DOHH2 (cell line): ENCODE results near the gene RASAL2.

ENCODE experiments used
- H3F3A ChIP-seq: fragments of 200-600 bp; sonication (generic), shearing (Covaris generic); 2 replicates; pipeline ENCODE4 v1.6.0; 2016; ENCODE audit warnings: antibody characterized with exemption, mild to moderate bottlenecking; ENCODE audit not compliant: control insufficient read depth, insufficient read depth
- H3K27ac ChIP-seq: fragments of 200-600 bp; sonication (generic); 2 replicates; pipeline ENCODE4 v1.5.1; 2014; ENCODE audit warnings: low read depth, mild to moderate bottlenecking, low read length, moderate library complexity
- H3K27me3 ChIP-seq: fragments of 200-600 bp; sonication (generic); 2 replicates; pipeline ENCODE4 v1.6.1; 2014; ENCODE audit warnings: mild to moderate bottlenecking, low read length, mixed read lengths; ENCODE audit not compliant: control insufficient read depth
- H3K36me3 ChIP-seq: fragments of 200-600 bp; sonication (generic); 2 replicates; pipeline ENCODE4 v1.6.1; 2014; ENCODE audit warnings: mild to moderate bottlenecking, low read length, moderate library complexity, mixed read lengths; ENCODE audit not compliant: control insufficient read depth
- H3K4me1 ChIP-seq: fragments of 200-600 bp; sonication (generic); 2 replicates; pipeline ENCODE4 v1.6.1; 2014; ENCODE audit warnings: mild to moderate bottlenecking, low read length, mixed read lengths; ENCODE audit not compliant: control insufficient read depth
- H3K4me2 ChIP-seq: fragments of 200-600 bp; sonication (generic); 2 replicates; pipeline ENCODE4 v1.6.0; 2014; ENCODE audit warnings: mild to moderate bottlenecking, low read length, moderate library complexity
- H3K4me3 ChIP-seq: fragments of 200-600 bp; sonication (generic); 2 replicates; pipeline ENCODE4 v1.5.1; 2014; ENCODE audit warnings: mild to moderate bottlenecking, low read length, mixed read lengths
- H3K79me2 ChIP-seq: fragments of 200-600 bp; sonication (generic); 2 replicates; pipeline ENCODE4 v1.6.1; 2014; ENCODE audit warnings: mild to moderate bottlenecking, low read length, mixed read lengths; ENCODE audit not compliant: control insufficient read depth
- H3K9me2 ChIP-seq: fragments of 200-600 bp; sonication (generic); replicated peaks from 2 replicates; pipeline ENCODE4 v1.6.1; 2014; ENCODE audit warnings: mild to moderate bottlenecking, low read length, mixed read lengths; ENCODE audit not compliant: control insufficient read depth
- H3K9me3 ChIP-seq: fragments of 200-600 bp; sonication (generic); 2 replicates; pipeline ENCODE4 v1.6.1; 2014; ENCODE audit warnings: antibody characterized with exemption, low read length, mixed read lengths; ENCODE audit not compliant: control insufficient read depth, insufficient read depth
- H4K20me1 ChIP-seq: fragments of 200-600 bp; sonication (generic); 2 replicates; pipeline ENCODE4 v1.6.0; 2014; ENCODE audit warnings: low read depth, mild to moderate bottlenecking, antibody characterized with exemption, low read length, moderate library complexity; ENCODE audit not compliant: control insufficient read depth, insufficient read depth
- EZH2phosphoT487 ChIP-seq: fragments of 200-600 bp; sonication (generic); IDR thresholded peaks from 2 replicates; pipeline ENCODE4 v1.6.1; 2017; ENCODE audit warnings: borderline replicate concordance, mild to moderate bottlenecking, antibody characterized with exemption, low read length, moderate library complexity, mixed read lengths
- TF ChIP-seq, protein P1 (sequence below): fragments of 200-600 bp; sonication (generic); IDR thresholded peaks from one replicate; pipeline ENCODE4 v1.5.1; 2014; ENCODE audit warnings: antibody characterized with exemption, mild to moderate bottlenecking, low read depth, low read length; ENCODE audit not compliant: poor library complexity, severe bottlenecking

RASAL2 gene

DNA sequence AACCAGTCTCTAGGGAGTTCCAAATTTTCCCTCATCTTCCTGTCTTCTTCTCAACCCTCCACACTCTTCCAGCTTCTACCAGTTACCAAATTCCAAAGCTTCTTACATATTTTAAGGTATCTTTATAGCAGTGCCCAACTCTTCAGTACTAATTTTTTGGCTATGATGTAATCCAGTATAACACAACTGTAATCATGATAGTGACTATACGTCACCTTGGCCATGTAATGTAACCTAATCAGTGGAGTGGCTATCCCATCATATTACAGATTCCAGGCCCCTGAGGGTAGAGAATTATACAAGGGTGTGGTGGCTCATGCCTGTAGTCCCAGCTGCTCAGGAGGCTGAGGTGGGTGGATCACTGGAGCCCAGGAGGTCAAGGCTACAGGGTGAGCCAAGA lies 259.6 kb downstream of the RASAL2 start:
- Histone ChIP-seq H3K4me2 (no peak overlapping the region), H3K27ac (no peak overlapping the region), H3K9me2 (no peaks in the 10 kb centered on the region), H3K9me3 (no peaks in the 10 kb centered on the region), H3K36me3 (no peaks in the 10 kb centered on the region), H3K4me3 (no peak overlapping the region), H3K79me2 (no peaks in the 10 kb centered on the region), H3F3A (no peaks in the 10 kb centered on the region), H3K4me1 (no peaks in the 10 kb centered on the region), H4K20me1 (no peaks in the 10 kb centered on the region), H3K27me3 (no peaks in the 10 kb centered on the region)
- TF ChIP-seq, protein P1, sequence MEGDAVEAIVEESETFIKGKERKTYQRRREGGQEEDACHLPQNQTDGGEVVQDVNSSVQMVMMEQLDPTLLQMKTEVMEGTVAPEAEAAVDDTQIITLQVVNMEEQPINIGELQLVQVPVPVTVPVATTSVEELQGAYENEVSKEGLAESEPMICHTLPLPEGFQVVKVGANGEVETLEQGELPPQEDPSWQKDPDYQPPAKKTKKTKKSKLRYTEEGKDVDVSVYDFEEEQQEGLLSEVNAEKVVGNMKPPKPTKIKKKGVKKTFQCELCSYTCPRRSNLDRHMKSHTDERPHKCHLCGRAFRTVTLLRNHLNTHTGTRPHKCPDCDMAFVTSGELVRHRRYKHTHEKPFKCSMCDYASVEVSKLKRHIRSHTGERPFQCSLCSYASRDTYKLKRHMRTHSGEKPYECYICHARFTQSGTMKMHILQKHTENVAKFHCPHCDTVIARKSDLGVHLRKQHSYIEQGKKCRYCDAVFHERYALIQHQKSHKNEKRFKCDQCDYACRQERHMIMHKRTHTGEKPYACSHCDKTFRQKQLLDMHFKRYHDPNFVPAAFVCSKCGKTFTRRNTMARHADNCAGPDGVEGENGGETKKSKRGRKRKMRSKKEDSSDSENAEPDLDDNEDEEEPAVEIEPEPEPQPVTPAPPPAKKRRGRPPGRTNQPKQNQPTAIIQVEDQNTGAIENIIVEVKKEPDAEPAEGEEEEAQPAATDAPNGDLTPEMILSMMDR, result no peak
- TF ChIP-seq EZH2phosphoT487, result no peak

DNA sequence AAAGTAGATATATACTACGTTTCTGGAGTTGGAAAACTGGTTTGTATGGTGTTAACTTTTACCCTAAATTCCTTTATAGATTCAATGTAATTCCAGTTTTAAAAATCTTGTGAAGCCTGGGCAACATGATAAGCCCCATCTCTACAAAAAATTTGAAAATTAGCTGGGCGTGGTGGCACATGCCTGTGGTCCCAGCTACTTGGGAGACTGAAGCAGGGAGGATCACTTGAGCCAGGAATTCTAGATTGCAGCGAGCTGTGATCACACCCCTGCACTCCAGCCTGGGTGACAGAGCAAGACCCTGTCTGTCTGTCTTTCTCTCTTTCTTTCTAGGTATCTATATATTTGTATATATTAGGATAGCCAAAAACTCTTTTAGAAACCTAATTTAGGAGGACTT lies 260.9 kb downstream of the RASAL2 start:
- no peaks in the 10 kb centered on the region for H3K4me1 ChIP-seq
- no peaks in the 10 kb centered on the region for H3K27me3 ChIP-seq

DNA sequence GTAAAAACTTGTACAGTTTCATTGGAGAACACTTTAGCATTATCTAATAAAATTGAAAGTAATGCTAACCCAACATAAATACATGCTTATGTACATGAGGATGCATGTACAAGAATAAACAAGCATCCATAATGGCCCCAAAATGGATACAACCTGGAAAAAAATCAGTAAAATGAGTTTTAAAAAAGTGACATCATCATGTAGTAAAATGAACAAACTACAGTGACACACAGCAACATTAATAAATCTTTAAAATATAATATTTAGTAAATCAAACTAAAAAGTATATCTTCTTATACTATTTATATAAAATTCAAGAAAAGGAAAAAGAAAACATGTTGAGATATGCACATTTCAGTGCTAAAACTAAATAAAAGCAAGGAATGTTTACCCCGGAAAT lies 262.4 kb downstream of the RASAL2 start:
- no peak overlapping the region for H3K4me2 ChIP-seq
- no peaks in the 10 kb centered on the region for H3K36me3 ChIP-seq
- no peak overlapping the region for H3K4me3 ChIP-seq
- TF ChIP-seq, protein P1, result no peak
- TF ChIP-seq EZH2phosphoT487, result no peak
- H3K79me2 ChIP-seq, result no peaks in the 10 kb centered on the region
- H4K20me1 ChIP-seq, result no peaks in the 10 kb centered on the region
- H3K9me2 ChIP-seq, result no peaks in the 10 kb centered on the region
- H3K27me3 ChIP-seq, result peaks cover 3% of the 10 kb centered on the region
- H3K27ac ChIP-seq, result no peak overlapping the region
- H3K9me3 ChIP-seq, result no peaks in the 10 kb centered on the region
- no peaks in the 10 kb centered on the region for H3K4me1 ChIP-seq
- no peaks in the 10 kb centered on the region for H3F3A ChIP-seq

More for the DNA sequence above, 260.9 kb downstream of the RASAL2 start:
- no peaks in the 10 kb centered on the region for H3K9me2 ChIP-seq
- no peaks in the 10 kb centered on the region for H4K20me1 ChIP-seq
- no peak for TF ChIP-seq EZH2phosphoT487
- TF ChIP-seq, protein P1, result no peak
- no peaks in the 10 kb centered on the region for H3F3A ChIP-seq
- H3K79me2 ChIP-seq, result no peaks in the 10 kb centered on the region
- H3K9me3 ChIP-seq, result no peaks in the 10 kb centered on the region
- H3K36me3 ChIP-seq, result no peaks in the 10 kb centered on the region
- no peak overlapping the region for H3K27ac ChIP-seq
- no peak overlapping the region for H3K4me3 ChIP-seq
- H3K4me2 ChIP-seq, result no peak overlapping the region

DNA sequence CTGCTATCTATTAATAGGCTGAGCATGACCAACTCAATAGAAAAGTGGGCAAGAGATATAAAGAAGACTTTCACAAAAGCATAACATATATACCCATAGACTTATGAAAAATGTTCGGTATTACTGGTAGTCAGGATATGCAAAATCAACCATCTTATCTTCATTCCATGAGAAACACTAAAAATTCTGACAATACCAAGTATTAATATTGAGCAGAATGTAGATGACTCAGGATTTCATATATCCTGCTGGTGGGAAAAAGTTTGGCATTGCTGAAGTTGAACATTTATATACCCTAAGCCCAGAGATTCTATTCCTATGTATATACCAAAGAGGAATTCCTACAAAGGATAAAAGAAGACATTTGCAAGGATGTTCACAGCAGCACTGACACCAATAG lies 264.6 kb downstream of the RASAL2 start:
- Histone ChIP-seq H3K4me3 (no peak overlapping the region), H3K27ac (no peak overlapping the region), H3K9me2 (no peaks in the 10 kb centered on the region), H3K4me1 (no peaks in the 10 kb centered on the region), H3K4me2 (no peak overlapping the region), H4K20me1 (no peaks in the 10 kb centered on the region), H3K27me3 (peaks cover 3% of the 10 kb centered on the region), H3K9me3 (no peaks in the 10 kb centered on the region), H3F3A (no peaks in the 10 kb centered on the region), H3K36me3 (no peaks in the 10 kb centered on the region), H3K79me2 (no peaks in the 10 kb centered on the region)
- TF ChIP-seq, protein P1, result no peak
- TF ChIP-seq EZH2phosphoT487, result no peak
